OCI-LY3 (cell line): ENCODE measurements around the gene ZNF496.

ENCODE experiments used
- EZH2phosphoT487 ChIP-seq: fragments of 200-600 bp; shearing (Covaris generic); IDR thresholded peaks from 2 replicates; pipeline ENCODE4 v1.6.1; 2018; ENCODE audit warnings: antibody characterized with exemption, mixed run types, low read depth
- TF ChIP-seq, protein P1 (sequence below): fragments of 200-600, 300-600 bp; sonication (generic); IDR thresholded peaks from 2 replicates; pipeline ENCODE4 v1.5.1; 2014; ENCODE audit warnings: antibody characterized with exemption, low read length, low read depth

DNA sequence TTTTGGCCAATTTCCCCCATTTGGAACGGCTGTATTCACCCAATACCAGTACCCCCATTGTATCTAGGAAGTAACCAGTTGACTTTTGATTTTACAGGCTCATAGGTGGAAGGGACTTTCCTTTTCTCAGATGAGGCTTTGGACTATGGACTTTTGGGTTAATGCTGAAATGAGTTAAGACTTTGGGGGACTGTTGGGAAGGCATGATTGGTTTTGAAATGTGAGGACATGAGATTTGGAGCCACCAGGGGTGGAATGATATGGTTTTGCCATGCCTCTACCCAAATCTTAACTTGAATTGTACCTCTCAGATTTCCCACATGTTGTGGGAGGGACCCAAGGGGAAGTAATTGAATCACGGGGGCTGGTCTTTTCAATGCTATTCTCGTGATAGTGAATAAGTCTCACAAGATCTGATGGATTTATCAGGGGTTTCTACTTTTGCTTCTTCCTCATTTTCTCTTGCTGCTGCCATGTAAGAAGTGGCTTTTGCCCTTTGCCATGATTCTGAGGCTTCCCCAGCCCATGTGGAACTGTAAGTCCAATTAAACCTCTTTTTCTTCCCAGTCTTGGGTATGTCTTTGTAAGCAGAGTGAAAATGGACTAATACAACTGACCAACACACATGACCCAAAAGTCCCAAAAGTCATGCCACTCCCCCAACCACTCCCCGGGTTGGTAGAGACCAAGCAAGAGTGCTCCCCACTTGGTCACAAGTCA is 35.4 kb upstream of the ZNF496 start:
- TF ChIP-seq, protein P1, sequence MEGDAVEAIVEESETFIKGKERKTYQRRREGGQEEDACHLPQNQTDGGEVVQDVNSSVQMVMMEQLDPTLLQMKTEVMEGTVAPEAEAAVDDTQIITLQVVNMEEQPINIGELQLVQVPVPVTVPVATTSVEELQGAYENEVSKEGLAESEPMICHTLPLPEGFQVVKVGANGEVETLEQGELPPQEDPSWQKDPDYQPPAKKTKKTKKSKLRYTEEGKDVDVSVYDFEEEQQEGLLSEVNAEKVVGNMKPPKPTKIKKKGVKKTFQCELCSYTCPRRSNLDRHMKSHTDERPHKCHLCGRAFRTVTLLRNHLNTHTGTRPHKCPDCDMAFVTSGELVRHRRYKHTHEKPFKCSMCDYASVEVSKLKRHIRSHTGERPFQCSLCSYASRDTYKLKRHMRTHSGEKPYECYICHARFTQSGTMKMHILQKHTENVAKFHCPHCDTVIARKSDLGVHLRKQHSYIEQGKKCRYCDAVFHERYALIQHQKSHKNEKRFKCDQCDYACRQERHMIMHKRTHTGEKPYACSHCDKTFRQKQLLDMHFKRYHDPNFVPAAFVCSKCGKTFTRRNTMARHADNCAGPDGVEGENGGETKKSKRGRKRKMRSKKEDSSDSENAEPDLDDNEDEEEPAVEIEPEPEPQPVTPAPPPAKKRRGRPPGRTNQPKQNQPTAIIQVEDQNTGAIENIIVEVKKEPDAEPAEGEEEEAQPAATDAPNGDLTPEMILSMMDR = no peak
- TF ChIP-seq EZH2phosphoT487 = no peak
